HAP-1 (cell line): ENCODE measurements around the gene KRTAP3-3.

Experiments used
- DNase-seq, 2 experiments: peaks; one replicate each; pipeline ENCODE4 v3.0.0-alpha.2; 2016 to 2020; ENCODE audit warnings: low spot score in 2 of 2
- H3K27me3 ChIP-seq: fragments of 250-450 bp; sonication (Bioruptor Pico); 2 replicates; pipeline ENCODE4 v1.5.1; 2020; ENCODE audit warnings: low read depth, mild to moderate bottlenecking, moderate library complexity
- H3K36me3 ChIP-seq: fragments of 250-450 bp; sonication (Bioruptor Pico); replicated peaks from 2 replicates; pipeline ENCODE4 v1.5.1; 2020; ENCODE audit warnings: mild to moderate bottlenecking
- H3K4me1 ChIP-seq: fragments of 250-450 bp; sonication (Bioruptor Pico); 2 replicates; pipeline ENCODE4 v1.5.1; 2020; ENCODE audit warnings: mild to moderate bottlenecking
- H3K4me3 ChIP-seq: fragments of 250-450 bp; sonication (Bioruptor Pico); 2 replicates; pipeline ENCODE4 v1.5.1; 2020; ENCODE audit warnings: mild to moderate bottlenecking, moderate library complexity
- H3K9me3 ChIP-seq: fragments of 250-450 bp; sonication (Bioruptor Pico); 2 replicates; pipeline ENCODE4 v1.5.1; 2020; ENCODE audit warnings: mild to moderate bottlenecking, moderate library complexity
- in situ Hi-C: fragments of 300-500 bp; cut with MboI; formaldehyde crosslinking; loops from 3 replicates; pipeline ENCODE4 v1.14.3; 2020; ENCODE audit warnings: low sequenced_read_pairs, inconsistent platforms, mixed read lengths

KRTAP3-3 gene

GRCh38 chr17:40963838-40964237, 30.1 kb downstream of the KRTAP3-3 start:
- peak in 1 of 2 experiments; percentile 44 for DNase-seq
- no peaks in the 10 kb centered on the region for H3K4me1 ChIP-seq
- H3K27me3 ChIP-seq, result peaks cover 4% of the 10 kb centered on the region; the same call in 1 of the 2 replicates
- H3K36me3 ChIP-seq, result no peaks in the 10 kb centered on the region
- no peaks in the 10 kb centered on the region for H3K9me3 ChIP-seq
- H3K4me3 ChIP-seq, result no peak overlapping the region
- in situ Hi-C loops, result no loop called here

GRCh38 chr17:40962059-40962561, 31.9 kb downstream of the KRTAP3-3 start:
- peaks cover 4% of the 10 kb centered on the region; the same call in 1 of the 2 replicates for H3K27me3 ChIP-seq
- no peak overlapping the region for H3K4me3 ChIP-seq
- no peaks in the 10 kb centered on the region for H3K9me3 ChIP-seq
- in situ Hi-C loops, result no loop called here
- DNase-seq, result no peak
- H3K4me1 ChIP-seq, result no peaks in the 10 kb centered on the region
- no peaks in the 10 kb centered on the region for H3K36me3 ChIP-seq

GRCh38 chr17:40961591-40961990, 32.4 kb downstream of the KRTAP3-3 start:
- DNase-seq, result no peak
- H3K36me3 ChIP-seq, result no peaks in the 10 kb centered on the region
- H3K4me1 ChIP-seq, result no peaks in the 10 kb centered on the region; the same call in 1 of the 2 replicates
- in situ Hi-C loops, result no loop called here
- H3K27me3 ChIP-seq, result peaks cover under 1% of the 10 kb centered on the region; the same call in 1 of the 2 replicates
- no peaks in the 10 kb centered on the region for H3K9me3 ChIP-seq
- H3K4me3 ChIP-seq, result no peak overlapping the region

GRCh38 chr17:40960144-40960543, 33.8 kb downstream of the KRTAP3-3 start:
- H3K4me3 ChIP-seq, result no peak overlapping the region
- no peaks in the 10 kb centered on the region for H3K27me3 ChIP-seq
- H3K9me3 ChIP-seq, result no peaks in the 10 kb centered on the region
- in situ Hi-C loops, result no loop called here
- DNase-seq, result no peak
- no peaks in the 10 kb centered on the region; the same call in 1 of the 2 replicates for H3K4me1 ChIP-seq
- no peaks in the 10 kb centered on the region for H3K36me3 ChIP-seq

GRCh38 chr17:40958086-40958953, 35.6 kb downstream of the KRTAP3-3 start:
- DNase-seq, result no peak
- Histone ChIP-seq H3K27me3 (no peaks in the 10 kb centered on the region), H3K36me3 (no peaks in the 10 kb centered on the region), H3K9me3 (no peaks in the 10 kb centered on the region), H3K4me3 (no peak overlapping the region), H3K4me1 (no peaks in the 10 kb centered on the region; the same call in 1 of the 2 replicates)
- in situ Hi-C loops, result no loop called here

GRCh38 chr17:40956401-40957254, 37.3 kb downstream of the KRTAP3-3 start:
- no peak overlapping the region for H3K4me3 ChIP-seq
- in situ Hi-C loops, result no loop called here
- no peaks in the 10 kb centered on the region for H3K9me3 ChIP-seq
- H3K27me3 ChIP-seq, result no peaks in the 10 kb centered on the region
- no peaks in the 10 kb centered on the region; the same call in 1 of the 2 replicates for H3K4me1 ChIP-seq
- DNase-seq, result no peak
- H3K36me3 ChIP-seq, result no peaks in the 10 kb centered on the region

- no peak for DNase-seq
- Histone ChIP-seq H3K4me3 (no peak overlapping the region), H3K9me3 (no peaks in the 10 kb centered on the region), H3K4me1 (peaks cover 10% of the 10 kb centered on the region), H3K27me3 (no peaks in the 10 kb centered on the region), H3K36me3 (no peaks in the 10 kb centered on the region)
- in situ Hi-C loops, result no loop called here
Measured at GRCh38 chr17:40953881-40954280, 40.1 kb downstream of the KRTAP3-3 start.

- in situ Hi-C loops, result no loop called here
- no peak for DNase-seq
Measured at GRCh38 chr17:40952661-40953060, 41.3 kb downstream of the KRTAP3-3 start.

GRCh38 chr17:40952154-40952553, 41.8 kb downstream of the KRTAP3-3 start:
- Histone ChIP-seq H3K4me1 (peaks cover 10% of the 10 kb centered on the region), H3K9me3 (no peaks in the 10 kb centered on the region), H3K4me3 (no peak overlapping the region), H3K36me3 (no peaks in the 10 kb centered on the region), H3K27me3 (no peaks in the 10 kb centered on the region)
- in situ Hi-C loops, result no loop called here
- DNase-seq, result no peak

More at GRCh38 chr17:40952661-40953060, 41.3 kb downstream of the KRTAP3-3 start:
- Histone ChIP-seq H3K36me3 (no peaks in the 10 kb centered on the region), H3K4me3 (no peak overlapping the region), H3K27me3 (no peaks in the 10 kb centered on the region), H3K4me1 (peaks cover 10% of the 10 kb centered on the region), H3K9me3 (no peaks in the 10 kb centered on the region)

- Histone ChIP-seq H3K4me1 (peaks cover 10% of the 10 kb centered on the region), H3K36me3 (no peaks in the 10 kb centered on the region), H3K4me3 (no peak overlapping the region), H3K27me3 (no peaks in the 10 kb centered on the region), H3K9me3 (no peaks in the 10 kb centered on the region)
- in situ Hi-C loops, result no loop called here
- DNase-seq, result no peak
Measured at GRCh38 chr17:40951011-40951622, 42.8 kb downstream of the KRTAP3-3 start.

GRCh38 chr17:40950176-40950575, 43.8 kb downstream of the KRTAP3-3 start:
- Histone ChIP-seq H3K4me1 (peaks cover 12% of the 10 kb centered on the region), H3K4me3 (no peak overlapping the region), H3K9me3 (no peaks in the 10 kb centered on the region), H3K36me3 (no peaks in the 10 kb centered on the region), H3K27me3 (no peaks in the 10 kb centered on the region)
- in situ Hi-C loops, result no loop called here
- peak in 1 of 2 experiments; percentile 13 for DNase-seq

- Histone ChIP-seq H3K9me3 (no peaks in the 10 kb centered on the region), H3K27me3 (no peaks in the 10 kb centered on the region), H3K4me1 (peaks cover 15% of the 10 kb centered on the region), H3K4me3 (no peak overlapping the region), H3K36me3 (no peaks in the 10 kb centered on the region)
- peak; percentile 21 to 38 for DNase-seq
- in situ Hi-C loops, result no loop called here
Measured at GRCh38 chr17:40949418-40949817, 44.5 kb downstream of the KRTAP3-3 start.

- DNase-seq, result no peak
- H3K36me3 ChIP-seq, result no peaks in the 10 kb centered on the region
- in situ Hi-C loops, result no loop called here
Measured at GRCh38 chr17:40947929-40948328, 46.0 kb downstream of the KRTAP3-3 start.

More at GRCh38 chr17:40947929-40948328, 46.0 kb downstream of the KRTAP3-3 start:
- Histone ChIP-seq H3K9me3 (no peaks in the 10 kb centered on the region), H3K4me3 (no peak overlapping the region), H3K4me1 (peaks cover 15% of the 10 kb centered on the region), H3K27me3 (no peaks in the 10 kb centered on the region)
